ENCODE measurements around the gene VAPB. TPM values are rescaled to one million over a fixed set of nuclear protein-coding genes. Genes with fewer than 3 reads are reported as not detected.

The VAPB gene
- total RNA-seq, 1 donor from 2014 or later = 26.2 TPM

GRCh38 chr20:58377766-58378401 lies 11.1 kb upstream of the VAPB start:
- TF ChIP-seq, protein P1, sequence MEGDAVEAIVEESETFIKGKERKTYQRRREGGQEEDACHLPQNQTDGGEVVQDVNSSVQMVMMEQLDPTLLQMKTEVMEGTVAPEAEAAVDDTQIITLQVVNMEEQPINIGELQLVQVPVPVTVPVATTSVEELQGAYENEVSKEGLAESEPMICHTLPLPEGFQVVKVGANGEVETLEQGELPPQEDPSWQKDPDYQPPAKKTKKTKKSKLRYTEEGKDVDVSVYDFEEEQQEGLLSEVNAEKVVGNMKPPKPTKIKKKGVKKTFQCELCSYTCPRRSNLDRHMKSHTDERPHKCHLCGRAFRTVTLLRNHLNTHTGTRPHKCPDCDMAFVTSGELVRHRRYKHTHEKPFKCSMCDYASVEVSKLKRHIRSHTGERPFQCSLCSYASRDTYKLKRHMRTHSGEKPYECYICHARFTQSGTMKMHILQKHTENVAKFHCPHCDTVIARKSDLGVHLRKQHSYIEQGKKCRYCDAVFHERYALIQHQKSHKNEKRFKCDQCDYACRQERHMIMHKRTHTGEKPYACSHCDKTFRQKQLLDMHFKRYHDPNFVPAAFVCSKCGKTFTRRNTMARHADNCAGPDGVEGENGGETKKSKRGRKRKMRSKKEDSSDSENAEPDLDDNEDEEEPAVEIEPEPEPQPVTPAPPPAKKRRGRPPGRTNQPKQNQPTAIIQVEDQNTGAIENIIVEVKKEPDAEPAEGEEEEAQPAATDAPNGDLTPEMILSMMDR (IDR thresholded peaks at IDR 0.05) = no peak
- DNase-seq = no peak
- H3K27ac Mint-ChIP-seq = no peak overlapping the region
- peaks cover 40% of the 10 kb centered on the region for H3K27me3 Mint-ChIP-seq
- H3K36me3 Mint-ChIP-seq (ENCODE audit: low read depth) = no peaks in the 10 kb centered on the region
- no peak overlapping the region for H3K4me3 Mint-ChIP-seq
- intact Hi-C loops (cut with micrococcal nuclease) = no loop called here
- H3K9me3 Mint-ChIP-seq = peaks cover 12% of the 10 kb centered on the region
- ChIA-PET POLR2A (interaction anchor here (0.6 kb wide), 1 partner anchor 726 kb away, joined by 4 read pairs; no protein-coding TSS in a partner anchor), CTCF (interaction anchor here (1.1 kb wide), 1 partner anchor 10 kb away, joined by 3 read pairs; no protein-coding TSS in a partner anchor)
- no peaks in the 10 kb centered on the region for H3K4me1 Mint-ChIP-seq
- ATAC-seq (ENCODE audit: low read depth) = no peak

DNA sequence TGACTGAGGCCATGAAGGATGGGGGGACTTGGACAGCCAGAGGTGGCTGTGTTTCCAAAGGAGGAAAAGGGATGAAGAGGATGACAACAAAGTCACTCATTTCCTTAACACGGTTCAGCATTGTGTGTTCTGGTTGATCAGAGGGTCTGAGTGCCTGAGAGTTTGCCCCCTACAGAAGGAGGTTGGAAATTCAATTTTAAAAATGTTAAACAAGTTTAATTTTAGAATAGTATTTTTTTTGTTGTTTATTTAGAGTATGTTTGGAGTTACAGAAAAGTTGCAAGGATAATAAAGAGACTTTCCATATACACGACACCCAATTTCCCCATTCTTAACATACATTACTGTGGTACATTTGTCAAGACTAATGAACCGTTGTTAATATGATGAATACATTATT lies 10.3 kb upstream of the VAPB start:
- H3K9me3 Mint-ChIP-seq = peaks cover 12% of the 10 kb centered on the region
- H3K27ac Mint-ChIP-seq = no peak overlapping the region
- intact Hi-C loops (cut with micrococcal nuclease) = no loop called here
- ATAC-seq (ENCODE audit: low read depth) (no peak), DNase-seq (no peak)
- POLR2A ChIA-PET = no interaction called here
- CTCF ChIA-PET = no interaction called here
- H3K27me3 Mint-ChIP-seq = peaks cover 47% of the 10 kb centered on the region
- no peak overlapping the region for H3K4me3 Mint-ChIP-seq
- H3K4me1 Mint-ChIP-seq = no peaks in the 10 kb centered on the region
- H3K36me3 Mint-ChIP-seq (ENCODE audit: low read depth) = no peaks in the 10 kb centered on the region
- TF ChIP-seq, protein P1 (IDR thresholded peaks at IDR 0.05) = no peak

DNA sequence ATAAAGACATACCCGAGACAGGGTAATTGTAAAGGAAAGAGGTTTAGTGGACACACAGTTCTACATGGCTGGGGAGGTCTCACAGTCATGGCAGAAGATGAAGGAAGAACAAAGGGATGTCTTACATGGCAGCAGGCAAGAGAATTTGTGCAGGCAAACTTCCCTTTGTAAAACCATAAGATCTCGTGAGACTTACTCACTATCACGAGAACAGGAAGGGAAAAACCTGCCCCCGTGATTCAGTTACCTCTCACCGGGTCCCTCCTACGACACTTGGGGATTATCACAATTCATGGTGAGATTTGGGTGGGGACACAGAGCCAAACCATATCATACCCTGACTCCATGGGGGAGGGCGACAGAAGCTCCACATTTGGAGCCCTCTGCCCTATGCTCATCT lies 7.4 kb upstream of the VAPB start:
- intact Hi-C loops (cut with micrococcal nuclease) = loop anchor here (10.0 kb wide), 1 partner anchor 1027 kb away; the partner anchor contains the start of gene RAE1
- Mint-ChIP-seq H3K27me3 (peaks cover 46% of the 10 kb centered on the region), H3K9me3 (peaks cover 12% of the 10 kb centered on the region), H3K4me3 (no peak overlapping the region), H3K4me1 (no peaks in the 10 kb centered on the region), H3K36me3 (ENCODE audit: low read depth) (no peaks in the 10 kb centered on the region), H3K27ac (no peak overlapping the region)
- TF ChIP-seq, protein P1 (IDR thresholded peaks at IDR 0.05) = no peak
- ChIA-PET CTCF (no interaction called here), POLR2A (no interaction called here)
- DNase-seq (no peak), ATAC-seq (ENCODE audit: low read depth) (no peak)

DNA sequence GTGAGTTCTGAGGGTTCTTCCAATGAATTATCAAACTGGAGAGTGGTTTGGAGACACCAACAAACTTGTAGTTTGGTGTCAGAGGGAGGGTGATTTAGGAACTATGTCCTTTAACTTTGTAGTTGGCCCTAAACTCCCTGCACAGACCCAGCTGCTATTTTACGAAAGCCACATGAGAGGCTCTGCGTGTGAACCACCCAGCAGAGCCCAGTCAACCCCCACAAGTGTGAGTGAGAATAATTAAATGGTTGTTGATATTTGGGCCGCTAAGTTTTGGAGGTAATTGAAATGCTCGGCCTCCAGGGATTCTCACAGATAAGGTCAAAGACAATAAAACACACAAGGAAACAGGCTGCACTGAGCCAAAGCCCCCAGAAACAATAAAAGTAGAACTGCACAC lies 6.9 kb upstream of the VAPB start:
- intact Hi-C loops (cut with micrococcal nuclease) = loop anchor here (10.0 kb wide), 1 partner anchor 1027 kb away; the partner anchor contains the start of gene RAE1
- ChIA-PET CTCF (no interaction called here), POLR2A (no interaction called here)
- peaks cover 12% of the 10 kb centered on the region for H3K9me3 Mint-ChIP-seq
- no peak overlapping the region for H3K27ac Mint-ChIP-seq
- H3K4me3 Mint-ChIP-seq = no peak overlapping the region
- H3K36me3 Mint-ChIP-seq (ENCODE audit: low read depth) = no peaks in the 10 kb centered on the region
- TF ChIP-seq, protein P1 (IDR thresholded peaks at IDR 0.05) = no peak
- H3K27me3 Mint-ChIP-seq = peaks cover 45% of the 10 kb centered on the region
- ATAC-seq (ENCODE audit: low read depth) = no peak
- no peaks in the 10 kb centered on the region for H3K4me1 Mint-ChIP-seq
- no peak for DNase-seq

DNA sequence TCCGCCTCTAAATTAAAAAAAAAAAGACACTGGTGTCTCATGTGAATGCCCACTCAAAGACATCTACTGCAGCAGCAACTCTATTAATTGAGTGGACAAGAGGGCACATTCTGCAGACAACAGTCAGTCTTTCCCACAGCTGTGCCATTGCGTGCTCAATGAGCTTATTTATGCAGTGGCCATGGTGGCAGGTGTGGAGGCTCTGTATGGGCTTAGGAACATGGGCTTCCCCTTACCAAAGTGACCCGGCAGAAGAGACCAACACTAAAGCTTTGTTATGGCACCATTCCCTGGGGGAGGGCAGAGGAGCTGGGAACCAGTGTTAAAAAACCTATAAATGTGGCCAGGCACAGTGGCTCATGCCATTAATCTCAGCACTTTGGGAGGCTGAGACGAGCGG lies 4.2 kb upstream of the VAPB start:
- Mint-ChIP-seq H3K4me3 (no peak overlapping the region), H3K27me3 (peaks cover 27% of the 10 kb centered on the region), H3K4me1 (peaks cover 2% of the 10 kb centered on the region), H3K27ac (no peak overlapping the region), H3K36me3 (ENCODE audit: low read depth) (peaks cover 2% of the 10 kb centered on the region), H3K9me3 (peaks cover 12% of the 10 kb centered on the region)
- POLR2A ChIA-PET = no interaction called here
- intact Hi-C loops (cut with micrococcal nuclease) = loop anchor here (5.0 to 10.0 kb wide), 2 partner anchors 1030 to 1993 kb away; partner anchors contain the start of genes AURKA, CSTF1 and RAE1
- ATAC-seq (ENCODE audit: low read depth) (no peak), DNase-seq (no peak)
- TF ChIP-seq, protein P1 (IDR thresholded peaks at IDR 0.05) = no peak
- CTCF ChIA-PET = no interaction called here
